A549 (cell line): Measurements from ENCODE around the gene NRIP1. TPM values are rescaled to one million over a fixed set of nuclear protein-coding genes. Genes with fewer than 3 reads are reported as not detected.

Source experiments
- ATAC-seq, 2 experiments: fragments of 200-7000 bp in 1 of 2; fragments of >200 bp in 1 of 2; cut with Nextera tagmentation in 1 of 2; cut with Tn5 transposase in 1 of 2; 3 replicates each; pipeline versions ENCODE4 v1.8.0 to v1.9.1; 2018 to 2020; ENCODE audit warnings: mild to moderate bottlenecking in 1 of 2, moderate library complexity in 1 of 2
- CTCF ChIA-PET: fragments of 300-600 bp; sonication (Branson Sonifier 250); formaldehyde crosslinking; extraction: SDS; loops from one replicate; lab custom pipeline; 2021; ENCODE audit warnings: antibody characterized with exemption, inconsistent platforms; lab: Yijun Ruan, JAX
- POLR2A ChIA-PET: fragments of 350-600 bp; formaldehyde crosslinking; extraction: SDS; loops from one replicate; lab custom pipeline; 2021; ENCODE audit warnings: antibody characterized with exemption, inconsistent platforms; lab: Yijun Ruan, JAX
- DNase-seq, 2 experiments: peaks; one replicate each; pipeline versions ENCODE4 v3.0.0 to v3.0.0-alpha.2; 2011 to 2016; ENCODE audit warnings: low read depth in 1 of 2, low spot score in 1 of 2
- FAIRE-seq: peaks from 2 replicates; lab custom pipeline; 2011; peaks lifted over from hg19 to GRCh38; lab: Jason Lieb, UNC
- H3K27ac ChIP-seq, 2 experiments: fragments of >200 bp; sonication (Bioruptor Twin); formaldehyde crosslinking; 3 replicates each; pipeline ENCODE4 v1.5.1; 2016 to 2017
- H3K4me1 ChIP-seq: fragments of >200 bp; sonication (Bioruptor Twin); formaldehyde crosslinking; 3 replicates; pipeline ENCODE4 v1.6.1; 2016
- H3K4me2 ChIP-seq: fragments of >200 bp; sonication (Bioruptor Twin); formaldehyde crosslinking; 3 replicates; pipeline ENCODE4 v1.6.1; 2016
- H3K4me3 ChIP-seq: fragments of >200 bp; sonication (Bioruptor Twin); formaldehyde crosslinking; 3 replicates; pipeline ENCODE4 v1.5.1; 2016
- H3K9me3 ChIP-seq: fragments of >200 bp; sonication (Bioruptor Twin); formaldehyde crosslinking; 3 replicates; pipeline ENCODE4 v1.6.1; 2016
- CHD4 ChIP-seq: fragments of 200-600 bp; sonication (generic); IDR thresholded peaks from 2 replicates; pipeline ENCODE4 v1.6.1; 2016; ENCODE audit warnings: antibody characterized with exemption, mild to moderate bottlenecking, borderline replicate concordance
- EHF ChIP-seq: fragments of 250-450 bp; sonication (Bioruptor Pico); IDR thresholded peaks from 2 replicates; pipeline ENCODE4 v1.5.0; 2020; ENCODE audit warnings: mild to moderate bottlenecking
- EHMT2 ChIP-seq: fragments of 200-600 bp; sonication (generic); IDR thresholded peaks from 2 replicates; pipeline ENCODE4 v1.6.1; 2016; ENCODE audit warnings: antibody characterized with exemption, low read depth, mild to moderate bottlenecking, moderate library complexity
- ESRRA ChIP-seq: fragments of 150-350 bp; IDR thresholded peaks from 2 replicates; pipeline ENCODE4 v1.6.1; 2014; ENCODE audit warnings: mild to moderate bottlenecking, low read length, borderline replicate concordance
- FOSB ChIP-seq: fragments of 250-450 bp; sonication (Bioruptor Pico); IDR thresholded peaks from 2 replicates; pipeline ENCODE4 v1.5.0; 2020; ENCODE audit warnings: mild to moderate bottlenecking, moderate library complexity
- FOSL2 ChIP-seq, 2 experiments: fragments of 450-650 bp in 1 of 2; fragments of >200 bp in 1 of 2; sonication (Bioruptor Twin) in 1 of 2; formaldehyde crosslinking; IDR thresholded peaks; 2 replicates each; pipeline versions ENCODE4 v1.5.0 to v1.6.1; 2016 to 2020; ENCODE audit warnings: mild to moderate bottlenecking in 1 of 2, moderate library complexity in 1 of 2
- FOXS1 ChIP-seq: fragments of 250-450 bp; sonication (Bioruptor Pico); IDR thresholded peaks from 2 replicates; pipeline ENCODE4 v1.5.0; 2020; ENCODE audit warnings: mild to moderate bottlenecking, moderate library complexity
- HDAC2 ChIP-seq: fragments of 200-600 bp; sonication (generic); IDR thresholded peaks from 2 replicates; pipeline ENCODE4 v1.6.1; 2016
- HEYL ChIP-seq: fragments of 250-450 bp; sonication (Bioruptor Pico); IDR thresholded peaks from 2 replicates; pipeline ENCODE4 v1.8.0; 2021; ENCODE audit warnings: mild to moderate bottlenecking, moderate library complexity
- HOXA7 ChIP-seq: fragments of 250-450 bp; sonication (Bioruptor Pico); IDR thresholded peaks from 2 replicates; pipeline ENCODE4 v1.5.0; 2020; ENCODE audit warnings: mild to moderate bottlenecking, moderate library complexity
- KDM1A ChIP-seq: fragments of 200-600 bp; sonication (generic); IDR thresholded peaks from 2 replicates; pipeline ENCODE4 v1.6.1; 2016; ENCODE audit warnings: low read depth, mild to moderate bottlenecking
- MAZ ChIP-seq: fragments of 150-350 bp; IDR thresholded peaks from 2 replicates; pipeline ENCODE4 v1.6.1; 2014; ENCODE audit warnings: antibody characterized with exemption, low read depth, low read length, borderline replicate concordance
- PHF8 ChIP-seq: fragments of 200-600 bp; sonication (generic); IDR thresholded peaks from 2 replicates; pipeline ENCODE4 v1.6.1; 2016; ENCODE audit warnings: low read depth, mild to moderate bottlenecking, antibody characterized with exemption, moderate library complexity, borderline replicate concordance
- POLR2AphosphoS2 ChIP-seq: conservative IDR thresholded peaks from 2 replicates; pipeline ENCODE4 v1.6.1; 2012; ENCODE audit warnings: low read length, improper control_type of control experiment, inconsistent platforms
- RAD21 ChIP-seq, 2 experiments: fragments of >200 bp in 1 of 2; sonication (Bioruptor Twin) in 1 of 2; formaldehyde crosslinking in 1 of 2; IDR thresholded peaks in 1 of 2; conservative IDR thresholded peaks in 1 of 2; 2 replicates in 1 of 2; 3 replicates in 1 of 2; pipeline ENCODE4 v1.6.1; 2012 to 2018; ENCODE audit warnings: inconsistent platforms in 1 of 2
- RCOR1 ChIP-seq: fragments of 150-350 bp; IDR thresholded peaks from 2 replicates; pipeline ENCODE4 v1.6.1; 2014; ENCODE audit warnings: antibody characterized with exemption, low read length, low read depth
- USF2 ChIP-seq: fragments of 450-650 bp; IDR thresholded peaks from 2 replicates; pipeline ENCODE4 v1.6.1; 2014; ENCODE audit warnings: antibody characterized with exemption
- ZC3H11A ChIP-seq: fragments of 450-650 bp; IDR thresholded peaks from 2 replicates; pipeline ENCODE4 v1.6.1; 2014; ENCODE audit warnings: antibody characterized with exemption, mild to moderate bottlenecking
- ZFP36 ChIP-seq: fragments of 450-650 bp; IDR thresholded peaks from 2 replicates; pipeline ENCODE4 v1.6.1; 2014; ENCODE audit warnings: borderline replicate concordance; ENCODE audit not compliant: partially characterized antibody
- ZNF302 ChIP-seq: fragments of 250-450 bp; sonication (Bioruptor Pico); IDR thresholded peaks from 2 replicates; pipeline ENCODE4 v1.9.0; 2021; ENCODE audit warnings: inconsistent platforms, mild to moderate bottlenecking, moderate library complexity
- WGBS: methylation state at CpG from one replicate; pipeline ENCODE4 v1.1.6; 2017; ENCODE audit errors: missing lambda C conversion rate; 5-methylcytosine and 5-hydroxymethylcytosine counted together
- polyA plus RNA-seq, 4 experiments: library from polyadenylated mRNA; depleted of rRNA in 3 of 4; stranded (reverse); fragments of >200 nt; fragmentation: RNase III in 1 of 4; extraction: RNeasy Plus Mini Kit Qiagen cat#74134 plus additional on column Dnase treatment in 1 of 4; gene quantifications; 2 replicates in 3 of 4; 3 replicates in 1 of 4; pipeline ENCODE4 v1.2.3, GENCODE V29; 2011 to 2017

Gene NRIP1
- polyA plus RNA-seq, 2 of the 4 experiments (the other 2 are of a cell fraction), result 18.9 to 35.5 TPM

GRCh38 chr21:15052459-15052763 lies 12.4 kb downstream of the NRIP1 start:
- no peak; a peak in 2 of 6 replicates for ATAC-seq
- H3K27ac ChIP-seq, result peak overlapping the region; percentile 56 to 62
- H3K4me1 ChIP-seq, result peaks cover 83% of the 10 kb centered on the region
- CTCF ChIA-PET, result interaction anchor here (1.1 kb wide), 1 partner anchor 430 kb away, joined by 4 read pairs; no protein-coding TSS in a partner anchor
- no peak for FAIRE-seq
- peak overlapping the region; percentile 34 for H3K4me3 ChIP-seq
- no peak for DNase-seq
- WGBS, result under 1% methylated on average over 4 of the region's 4 CpGs
- no peaks in the 10 kb centered on the region for H3K9me3 ChIP-seq
- peak overlapping the region; percentile 88 for H3K4me2 ChIP-seq
- no peak for TF ChIP-seq EHF (CRISPR knock-in tag)
- TF ChIP-seq FOXS1 (CRISPR knock-in tag), result no peak
- POLR2A ChIA-PET, result interaction anchor here (1.0 kb wide), 1 partner anchor 13 kb away, joined by 3 read pairs; the partner anchor contains the start of gene NRIP1

- FAIRE-seq, result no peak
- ChIA-PET POLR2A (interaction anchor here (1.0 kb wide), 1 partner anchor 13 kb away, joined by 3 read pairs; the partner anchor contains the start of gene NRIP1), CTCF (interaction anchor here (1.1 kb wide), 1 partner anchor 431 kb away, joined by 4 read pairs; no protein-coding TSS in a partner anchor)
- H3K27ac ChIP-seq, result peak overlapping the region; percentile 56 to 62
- ATAC-seq, result peak; percentile 53 to 68; a peak in 5 of 6 replicates
- peak overlapping the region; percentile 88 for H3K4me2 ChIP-seq
- H3K4me3 ChIP-seq, result peak overlapping the region; percentile 34
- peak in 1 of 2 experiments; percentile 26 for DNase-seq
- no peak for TF ChIP-seq FOSL2 (IDR thresholded peaks at IDR 0.05)
- peak; percentile 71 for TF ChIP-seq FOSL2 (CRISPR knock-in tag; IDR thresholded peaks at IDR 0.05)
- no peak for TF ChIP-seq ESRRA
- WGBS, result 4% methylated on average over 9 of the region's 9 CpGs
- H3K4me1 ChIP-seq, result peaks cover 80% of the 10 kb centered on the region
- H3K9me3 ChIP-seq, result peaks cover 2% of the 10 kb centered on the region; the same call in 2 of the 3 replicates
Measured at GRCh38 chr21:15051644-15052458, 12.9 kb downstream of the NRIP1 start.

- Histone ChIP-seq H3K27ac (peak overlapping the region in 1 of 2 experiments; percentile 56; a peak in 3 of 6 replicates), H3K4me3 (no peak overlapping the region), H3K4me1 (peaks cover 70% of the 10 kb centered on the region), H3K4me2 (peak overlapping the region; percentile 88), H3K9me3 (peaks cover 6% of the 10 kb centered on the region; the same call in 2 of the 3 replicates)
- TF ChIP-seq KDM1A (no peak), EHMT2 (no peak)
- ChIA-PET CTCF (interaction anchor here (1.5 to 1.9 kb wide), 2 partner anchors 186 to 432 kb away, joined by 3 to 5 read pairs; no protein-coding TSS in a partner anchor), POLR2A (interaction anchor here (1.0 kb wide), 1 partner anchor 14 kb away, joined by 3 read pairs; the partner anchor contains the start of gene NRIP1)
- FAIRE-seq (no peak), ATAC-seq (peak; percentile 34 to 56; a peak in 3 of 6 replicates), DNase-seq (no peak)
- 55% methylated on average over 11 of the region's 11 CpGs for WGBS
Measured at GRCh38 chr21:15050568-15051377, 14.0 kb downstream of the NRIP1 start.

GRCh38 chr21:15045017-15045416 lies 19.8 kb downstream of the NRIP1 start:
- WGBS, result 94% methylated on average over 3 of the region's 3 CpGs
- H3K4me1 ChIP-seq, result peaks cover 23% of the 10 kb centered on the region; the same call in 2 of the 3 replicates
- peaks cover 6% of the 10 kb centered on the region; the same call in 2 of the 3 replicates for H3K9me3 ChIP-seq
- CTCF ChIA-PET, result no interaction called here
- no peak for FAIRE-seq
- DNase-seq, result no peak
- no peak overlapping the region for H3K4me2 ChIP-seq
- no peak overlapping the region for H3K27ac ChIP-seq
- no peak overlapping the region for H3K4me3 ChIP-seq
- TF ChIP-seq ZNF302 (CRISPR knock-in tag) (no peak), FOSB (CRISPR knock-in tag) (no peak), EHMT2 (no peak), HDAC2 (no peak), KDM1A (no peak), ESRRA (no peak), HOXA7 (CRISPR knock-in tag) (no peak), HEYL (CRISPR knock-in tag) (no peak), ZC3H11A (no peak)
- POLR2A ChIA-PET, result no interaction called here
- ATAC-seq, result no peak

- H3K4me1 ChIP-seq, result peaks cover 6% of the 10 kb centered on the region; the same call in 1 of the 3 replicates
- H3K4me3 ChIP-seq, result no peak overlapping the region
- no peak for FAIRE-seq
- no peak overlapping the region for H3K4me2 ChIP-seq
- DNase-seq, result no peak
- peaks cover 6% of the 10 kb centered on the region; the same call in 2 of the 3 replicates for H3K9me3 ChIP-seq
- H3K27ac ChIP-seq, result no peak overlapping the region
- ATAC-seq, result no peak
- ChIA-PET POLR2A (no interaction called here), CTCF (no interaction called here)
- TF ChIP-seq HOXA7 (CRISPR knock-in tag), result no peak
- no peak for TF ChIP-seq CHD4
- no peak for TF ChIP-seq FOXS1 (CRISPR knock-in tag)
- no peak for TF ChIP-seq MAZ
- no peak for TF ChIP-seq RAD21 (conservative IDR thresholded peaks at IDR 0.05 in 1 of 2, IDR thresholded peaks at IDR 0.05 in 1 of 2)
- no peak for TF ChIP-seq RCOR1
- TF ChIP-seq POLR2AphosphoS2, result no peak
- no peak for TF ChIP-seq HDAC2
- no peak for TF ChIP-seq USF2
- TF ChIP-seq ZFP36, result no peak
- TF ChIP-seq FOSL2 (IDR thresholded peaks at IDR 0.05), result no peak
- TF ChIP-seq FOSL2 (CRISPR knock-in tag; IDR thresholded peaks at IDR 0.05), result no peak
- TF ChIP-seq PHF8, result no peak
- TF ChIP-seq, all 56 proteins: peak for 0
Measured at GRCh38 chr21:15042531-15042930, 22.3 kb downstream of the NRIP1 start.
